ENCODE measurements around the gene LAMC3. TPM values are rescaled to one million over a fixed set of nuclear protein-coding genes. Genes with fewer than 3 reads are reported as not detected.
"Not testable (repeated sequence)": the region's sequence is repeated elsewhere in the genome, so short reads cannot be mapped to it uniquely, and the experiment has no call there.

LAMC3 gene
- total and polyA plus RNA-seq, 3 donors from 2014 or later, result 35.9 to 136 (median 86.3) TPM

GRCh38 chr9:131114084-131114535, 105.1 kb downstream of the LAMC3 start:
- Histone ChIP-seq H3K9me3 (no peaks in the 10 kb centered on the region), H3K27me3 (no peaks in the 10 kb centered on the region), H3K27ac (no peak overlapping the region), H3K4me3 (no peak overlapping the region), H3K36me3 (ENCODE audit: low read depth, missing control alignments) (no peaks in the 10 kb centered on the region), H3K4me1 (no peaks in the 10 kb centered on the region)
- 79 to 97% methylated on average over 4 to 8 of the region's 8 CpGs for WGBS, 2 donors
- DNase-seq, result no peak
- TF ChIP-seq CTCF (IDR thresholded peaks at IDR 0.05), result no peak
- TF ChIP-seq POLR2A (IDR thresholded peaks at IDR 0.05), result no peak
- intact Hi-C loops (cut with DNase I; ENCODE audit: low total_unique reads), result no loop called here

DNA sequence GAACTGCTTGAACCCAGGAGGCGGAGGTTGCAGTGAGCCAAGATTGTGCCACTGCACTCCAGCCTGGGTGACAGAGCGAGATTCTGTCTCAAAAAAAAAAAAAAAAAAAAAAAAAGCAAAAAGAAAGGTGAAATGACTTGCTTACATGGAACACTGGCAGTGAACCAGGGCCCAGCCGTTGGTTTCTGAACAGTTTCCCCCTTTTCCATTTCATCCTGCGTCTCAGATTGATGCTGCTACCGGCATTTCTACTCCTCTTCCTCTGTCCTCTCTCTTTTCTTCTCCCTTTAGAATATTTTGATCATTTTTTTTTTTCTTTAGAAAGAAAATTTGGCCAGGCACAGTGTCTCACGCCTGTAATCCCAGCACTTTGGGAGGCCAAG, 106.4 kb downstream of the LAMC3 start:
- H3K9me3 ChIP-seq; intact Hi-C loops (cut with DNase I; ENCODE audit: low total_unique reads); H3K4me1 ChIP-seq; H3K27me3 ChIP-seq; H3K4me3 ChIP-seq; H3K27ac ChIP-seq; H3K36me3 ChIP-seq (ENCODE audit: low read depth, missing control alignments); DNase-seq: not testable (repeated sequence)
- WGBS, 2 donors, result 89 to 92% methylated on average over 6 of the region's 6 CpGs

DNA sequence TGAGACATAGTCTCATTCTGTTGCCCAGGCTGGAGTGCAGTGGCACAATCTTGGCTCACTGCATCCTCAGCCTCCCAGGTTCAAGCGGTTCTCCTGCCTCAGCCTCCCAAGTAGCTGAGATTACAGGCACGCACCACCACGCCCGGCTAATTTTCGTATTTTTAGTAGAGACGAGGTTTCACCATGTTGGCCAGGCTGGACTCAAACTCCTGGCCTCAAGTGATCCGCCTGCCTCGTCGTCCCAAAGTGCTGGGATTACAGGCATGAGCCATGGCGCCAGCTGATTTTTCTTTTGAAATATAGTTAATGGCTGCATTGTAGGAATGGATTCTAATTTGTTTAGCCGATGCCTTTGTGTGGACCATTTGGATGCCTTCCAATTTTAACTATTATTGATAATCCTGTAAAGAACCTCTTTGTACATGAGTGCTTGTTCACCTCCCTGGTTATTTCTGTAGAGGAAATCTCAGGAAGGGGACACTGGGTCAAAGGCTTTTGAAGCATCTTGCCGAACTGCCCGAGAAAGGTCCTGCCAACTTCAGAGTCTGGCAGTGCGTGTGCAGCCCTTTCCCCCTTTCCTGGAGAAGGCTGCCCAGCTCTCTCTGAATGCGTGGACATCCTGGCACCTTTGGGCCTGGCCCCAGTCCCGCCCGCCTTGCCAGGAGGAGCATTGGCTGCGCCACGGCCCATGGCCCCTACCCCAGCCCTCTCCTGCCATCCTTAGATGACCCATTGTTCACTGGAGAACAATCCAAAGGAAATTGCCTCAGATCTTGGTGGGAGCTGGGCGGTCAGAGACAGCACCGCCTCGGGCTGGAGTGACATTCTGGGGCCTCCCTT, 107.5 kb downstream of the LAMC3 start:
- H3K36me3 ChIP-seq (ENCODE audit: low read depth, missing control alignments), result no peaks in the 10 kb centered on the region
- H3K27me3 ChIP-seq, result no peaks in the 10 kb centered on the region
- WGBS, 2 donors, result 80 to 87% methylated on average over 20 to 22 of the region's 22 CpGs
- no peak for DNase-seq
- intact Hi-C loops (cut with DNase I; ENCODE audit: low total_unique reads), result no loop called here
- H3K4me1 ChIP-seq, result no peaks in the 10 kb centered on the region
- no peak overlapping the region for H3K27ac ChIP-seq
- no peak overlapping the region for H3K4me3 ChIP-seq
- H3K9me3 ChIP-seq, result no peaks in the 10 kb centered on the region
- TF ChIP-seq POLR2A (IDR thresholded peaks at IDR 0.05) (no peak), CTCF (IDR thresholded peaks at IDR 0.05) (no peak)

- DNase-seq, result no peak
- Histone ChIP-seq H3K27ac (no peak overlapping the region), H3K4me3 (no peak overlapping the region), H3K36me3 (ENCODE audit: low read depth, missing control alignments) (no peaks in the 10 kb centered on the region), H3K9me3 (no peaks in the 10 kb centered on the region), H3K27me3 (no peaks in the 10 kb centered on the region), H3K4me1 (no peaks in the 10 kb centered on the region)
- intact Hi-C loops (cut with DNase I; ENCODE audit: low total_unique reads), result no loop called here
- TF ChIP-seq POLR2A (IDR thresholded peaks at IDR 0.05) (no peak), CTCF (IDR thresholded peaks at IDR 0.05) (no peak)
- 65 to 88% methylated on average over 11 to 13 of the region's 13 CpGs for WGBS, 2 donors
Observed at GRCh38 chr9:131117121-131117761, 108.3 kb downstream of the LAMC3 start.

DNA sequence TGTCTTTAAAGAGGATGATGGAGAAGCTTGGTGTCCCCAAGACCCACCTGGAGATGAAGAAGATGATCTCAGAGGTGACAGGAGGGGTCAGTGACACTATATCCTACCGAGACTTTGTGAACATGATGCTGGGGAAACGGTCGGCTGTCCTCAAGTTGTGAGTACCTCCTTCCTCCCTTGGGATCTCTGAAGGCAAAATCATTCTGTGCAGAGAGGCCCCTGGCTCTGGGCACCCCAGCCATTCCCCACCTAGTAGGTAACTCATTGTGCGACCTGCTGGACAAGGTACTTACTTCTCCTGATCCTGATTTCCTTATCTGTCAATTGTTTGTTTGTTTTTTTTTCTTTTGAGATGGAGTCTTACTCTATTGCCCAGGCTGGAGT, 108.8 kb downstream of the LAMC3 start:
- Histone ChIP-seq H3K36me3 (ENCODE audit: low read depth, missing control alignments) (no peaks in the 10 kb centered on the region), H3K4me3 (no peak overlapping the region), H3K9me3 (no peaks in the 10 kb centered on the region), H3K4me1 (no peaks in the 10 kb centered on the region), H3K27me3 (no peaks in the 10 kb centered on the region), H3K27ac (no peak overlapping the region)
- no peak for TF ChIP-seq CTCF (IDR thresholded peaks at IDR 0.05)
- TF ChIP-seq POLR2A (IDR thresholded peaks at IDR 0.05), result no peak
- no peak for DNase-seq
- WGBS, 2 donors, result 65 to 86% methylated on average over 4 of the region's 4 CpGs
- intact Hi-C loops (cut with DNase I; ENCODE audit: low total_unique reads), result no loop called here

Measured in testis (tissue), 3 donors.